Stimulated activated CD4-positive, alpha-beta T cell treated with anti-CD3 and anti-CD28 coated beads, Interleukin-1b, Interleukin-23, amount 100 ng/mL, for 1 hour (primary cell): Measurements from ENCODE around the gene WNK2.

Experiments used
- DNase-seq, 2 donors: peaks; one replicate each; pipeline ENCODE4 v3.0.0-alpha.2; 2020; ENCODE audit warnings: low read depth in 2 of 2

Gene WNK2

GRCh38 chr9:93266521-93267001 lies 82.6 kb downstream of the WNK2 start:
- DNase-seq = no peak

GRCh38 chr9:93267091-93267541 lies 83.2 kb downstream of the WNK2 start:
- no peak for DNase-seq

- DNase-seq = no peak
Measured at GRCh38 chr9:93267681-93268505, 84.0 kb downstream of the WNK2 start.

- DNase-seq = peak in 1 of 2 donors; percentile 12
Measured at GRCh38 chr9:93268551-93269314, 84.8 kb downstream of the WNK2 start.

GRCh38 chr9:93270976-93271375 lies 87.0 kb downstream of the WNK2 start:
- no peak for DNase-seq

GRCh38 chr9:93276973-93277372 lies 93.0 kb downstream of the WNK2 start:
- no peak for DNase-seq

GRCh38 chr9:93278144-93278543 lies 94.2 kb downstream of the WNK2 start:
- DNase-seq = no peak

GRCh38 chr9:93280661-93281259 lies 96.8 kb downstream of the WNK2 start:
- DNase-seq = no peak

- no peak for DNase-seq
Measured at GRCh38 chr9:93286252-93287188, 102.6 kb downstream of the WNK2 start.

- no peak for DNase-seq
Measured at GRCh38 chr9:93287189-93287552, 103.2 kb downstream of the WNK2 start.

GRCh38 chr9:93287593-93287992 lies 103.7 kb downstream of the WNK2 start:
- no peak for DNase-seq

- DNase-seq = no peak
Measured at GRCh38 chr9:93288341-93288740, 104.4 kb downstream of the WNK2 start.

GRCh38 chr9:93288891-93289883 lies 105.2 kb downstream of the WNK2 start:
- no peak for DNase-seq

GRCh38 chr9:93290495-93291434 lies 106.8 kb downstream of the WNK2 start:
- no peak for DNase-seq

- DNase-seq = no peak
Measured at GRCh38 chr9:93291536-93292287, 107.8 kb downstream of the WNK2 start.

GRCh38 chr9:93292288-93292615 lies 108.3 kb downstream of the WNK2 start:
- no peak for DNase-seq

GRCh38 chr9:93292664-93293328 lies 108.9 kb downstream of the WNK2 start:
- DNase-seq = no peak

GRCh38 chr9:93294011-93294410 lies 110.1 kb downstream of the WNK2 start:
- DNase-seq = no peak
